Measurements from ENCODE around the gene SHANK2. TPM values are rescaled to one million over a fixed set of nuclear protein-coding genes. Genes with fewer than 3 reads are reported as not detected.
A peak's percentile ranks its signal among the peaks of the same experiment; 100 is the strongest.

SHANK2 gene
- total RNA-seq, 1 donor from 2014 or later: 8.1 TPM

GRCh38 chr11:71285111-71285510 is 32.7 kb upstream of the SHANK2 start:
- Mint-ChIP-seq H3K9me3 (peaks cover 16% of the 10 kb centered on the region), H3K4me3 (no peak overlapping the region), H3K27ac (no peak overlapping the region), H3K4me1 (no peaks in the 10 kb centered on the region), H3K27me3 (ENCODE audit: insufficient read depth, low read depth) (peaks cover 11% of the 10 kb centered on the region), H3K36me3 (no peaks in the 10 kb centered on the region)
- Histone ChIP-seq H3K4me3 (no peak overlapping the region), H3K27ac (no peak overlapping the region), H2AFZ (replicated peaks) (no peak overlapping the region), H3K4me1 (peaks cover 7% of the 10 kb centered on the region), H3F3A (ENCODE audit: low read depth) (no peaks in the 10 kb centered on the region), H3K9me3 (ENCODE audit: low read depth) (no peaks in the 10 kb centered on the region), H3K4me2 (no peak overlapping the region), H3K79me2 (ENCODE audit: low read depth) (no peaks in the 10 kb centered on the region), H4K20me1 (ENCODE audit: low read depth) (no peaks in the 10 kb centered on the region), H3K9ac (no peak overlapping the region), H3K36me3 (no peaks in the 10 kb centered on the region), H3K27me3 (no peaks in the 10 kb centered on the region)
- no peak for DNase-seq (ENCODE audit: low spot score)
- TF ChIP-seq EZH2phosphoT487 (IDR thresholded peaks at IDR 0.05): no peak
- TF ChIP-seq EZH2 (IDR thresholded peaks at IDR 0.05): no peak
- no peak for TF ChIP-seq CTCF (IDR thresholded peaks at IDR 0.05)

GRCh38 chr11:71284525-71285092 is 32.2 kb upstream of the SHANK2 start:
- Histone ChIP-seq H3K9ac (no peak overlapping the region), H3K4me2 (no peak overlapping the region), H3K79me2 (ENCODE audit: low read depth) (no peaks in the 10 kb centered on the region), H3K36me3 (no peaks in the 10 kb centered on the region), H3K9me3 (ENCODE audit: low read depth) (no peaks in the 10 kb centered on the region), H3K27me3 (no peaks in the 10 kb centered on the region), H3K27ac (no peak overlapping the region), H2AFZ (replicated peaks) (no peak overlapping the region), H4K20me1 (ENCODE audit: low read depth) (no peaks in the 10 kb centered on the region), H3F3A (ENCODE audit: low read depth) (no peaks in the 10 kb centered on the region), H3K4me1 (peaks cover 7% of the 10 kb centered on the region), H3K4me3 (no peak overlapping the region)
- H3K27ac Mint-ChIP-seq: no peak overlapping the region
- peaks cover 11% of the 10 kb centered on the region for H3K27me3 Mint-ChIP-seq (ENCODE audit: insufficient read depth, low read depth)
- H3K4me3 Mint-ChIP-seq: no peak overlapping the region
- DNase-seq (ENCODE audit: low spot score): no peak
- no peaks in the 10 kb centered on the region for H3K4me1 Mint-ChIP-seq
- TF ChIP-seq CTCF (IDR thresholded peaks at IDR 0.05) (no peak), EZH2 (IDR thresholded peaks at IDR 0.05) (no peak), EZH2phosphoT487 (IDR thresholded peaks at IDR 0.05) (no peak)
- no peaks in the 10 kb centered on the region for H3K36me3 Mint-ChIP-seq
- peaks cover 12% of the 10 kb centered on the region for H3K9me3 Mint-ChIP-seq

GRCh38 chr11:71283971-71284441 is 31.6 kb upstream of the SHANK2 start:
- peak overlapping the region; percentile 30 for H3K27ac Mint-ChIP-seq
- no peak overlapping the region for H3K9ac ChIP-seq
- no peaks in the 10 kb centered on the region for H3K27me3 ChIP-seq
- no peaks in the 10 kb centered on the region for H3K9me3 ChIP-seq (ENCODE audit: low read depth)
- H3K4me3 Mint-ChIP-seq: peak overlapping the region; percentile 57
- no peak for DNase-seq (ENCODE audit: low spot score)
- no peak for TF ChIP-seq CTCF (IDR thresholded peaks at IDR 0.05)
- no peak for TF ChIP-seq EZH2 (IDR thresholded peaks at IDR 0.05)
- TF ChIP-seq EZH2phosphoT487 (IDR thresholded peaks at IDR 0.05): no peak
- no peaks in the 10 kb centered on the region for H4K20me1 ChIP-seq (ENCODE audit: low read depth)
- no peak overlapping the region for H2AFZ ChIP-seq (replicated peaks)
- no peak overlapping the region for H3K27ac ChIP-seq
- peaks cover 9% of the 10 kb centered on the region for H3K27me3 Mint-ChIP-seq (ENCODE audit: insufficient read depth, low read depth)
- no peaks in the 10 kb centered on the region for H3K36me3 Mint-ChIP-seq
- H3K79me2 ChIP-seq (ENCODE audit: low read depth): no peaks in the 10 kb centered on the region
- H3K4me1 ChIP-seq: peaks cover 7% of the 10 kb centered on the region
- no peak overlapping the region for H3K4me3 ChIP-seq
- H3K9me3 Mint-ChIP-seq: peaks cover 6% of the 10 kb centered on the region
- no peaks in the 10 kb centered on the region for H3K4me1 Mint-ChIP-seq
- no peak overlapping the region for H3K4me2 ChIP-seq
- no peaks in the 10 kb centered on the region for H3K36me3 ChIP-seq
- no peaks in the 10 kb centered on the region for H3F3A ChIP-seq (ENCODE audit: low read depth)
